SJSA1 (cell line): ENCODE results near the gene COL12A1. TPM values are rescaled to one million over a fixed set of nuclear protein-coding genes. Genes with fewer than 3 reads are reported as not detected.

Experiments
- DNase-seq, 2 experiments: peaks; one replicate each; pipeline ENCODE4 v3.0.0-alpha.2; 2015 to 2020; ENCODE audit warnings: low spot score in 2 of 2, low read depth in 1 of 2
- H3K27ac ChIP-seq: fragments of 250-450 bp; sonication (Bioruptor Pico); 2 replicates; pipeline ENCODE4 v1.5.1; 2020; ENCODE audit warnings: mild to moderate bottlenecking, moderate library complexity
- H3K27me3 ChIP-seq: fragments of 250-450 bp; sonication (Bioruptor Pico); replicated peaks from 2 replicates; pipeline ENCODE4 v1.5.1; 2020; ENCODE audit warnings: mild to moderate bottlenecking, moderate library complexity
- H3K36me3 ChIP-seq: fragments of 250-450 bp; sonication (Bioruptor Pico); 2 replicates; pipeline ENCODE4 v1.5.1; 2020; ENCODE audit warnings: mild to moderate bottlenecking
- H3K4me1 ChIP-seq: fragments of 250-450 bp; sonication (Bioruptor Pico); replicated peaks from 2 replicates; pipeline ENCODE4 v1.6.1; 2021; ENCODE audit warnings: mild to moderate bottlenecking
- H3K4me3 ChIP-seq: fragments of 250-450 bp; sonication (Bioruptor Pico); 2 replicates; pipeline ENCODE4 v1.5.1; 2020; ENCODE audit warnings: mild to moderate bottlenecking
- H3K9me3 ChIP-seq: fragments of 250-450 bp; sonication (Bioruptor Pico); replicated peaks from 2 replicates; pipeline ENCODE4 v1.5.1; 2020; ENCODE audit warnings: mild to moderate bottlenecking
- total RNA-seq: library from RNA; depleted of rRNA; stranded (reverse); fragments of >200 nt; shearing (Covaris generic); gene quantifications from 2 replicates; pipeline ENCODE4 v1.2.3, GENCODE V29; 2014

COL12A1 gene
- total RNA-seq, 1 experiment from 2014 or later, result 233 TPM

- H3K4me1 ChIP-seq, result no peaks in the 10 kb centered on the region
- H3K9me3 ChIP-seq, result no peaks in the 10 kb centered on the region
- no peak overlapping the region for H3K27ac ChIP-seq
- H3K36me3 ChIP-seq, result peaks cover 76% of the 10 kb centered on the region
- DNase-seq, result no peak
- H3K4me3 ChIP-seq, result no peak overlapping the region
- no peaks in the 10 kb centered on the region for H3K27me3 ChIP-seq
Measured at GRCh38 chr6:75085931-75086635, 119.8 kb downstream of the COL12A1 start.

- Histone ChIP-seq H3K36me3 (peaks cover 66% of the 10 kb centered on the region), H3K4me1 (no peaks in the 10 kb centered on the region)
- no peak for DNase-seq
Measured at GRCh38 chr6:75084872-75085381, 120.9 kb downstream of the COL12A1 start.

GRCh38 chr6:75084018-75084417 is 121.8 kb downstream of the COL12A1 start:
- Histone ChIP-seq H3K27me3 (no peaks in the 10 kb centered on the region), H3K4me3 (no peak overlapping the region), H3K36me3 (peaks cover 57% of the 10 kb centered on the region), H3K27ac (no peak overlapping the region), H3K9me3 (no peaks in the 10 kb centered on the region), H3K4me1 (no peaks in the 10 kb centered on the region)
- DNase-seq, result no peak

More at GRCh38 chr6:75084872-75085381, 120.9 kb downstream of the COL12A1 start:
- Histone ChIP-seq H3K9me3 (no peaks in the 10 kb centered on the region), H3K27me3 (no peaks in the 10 kb centered on the region), H3K4me3 (no peak overlapping the region), H3K27ac (no peak overlapping the region)

- Histone ChIP-seq H3K36me3 (peaks cover 36% of the 10 kb centered on the region), H3K9me3 (no peaks in the 10 kb centered on the region), H3K4me1 (no peaks in the 10 kb centered on the region), H3K4me3 (no peak overlapping the region), H3K27ac (no peak overlapping the region), H3K27me3 (no peaks in the 10 kb centered on the region)
- DNase-seq, result no peak
Measured at GRCh38 chr6:75081921-75082320, 123.9 kb downstream of the COL12A1 start.

DNA sequence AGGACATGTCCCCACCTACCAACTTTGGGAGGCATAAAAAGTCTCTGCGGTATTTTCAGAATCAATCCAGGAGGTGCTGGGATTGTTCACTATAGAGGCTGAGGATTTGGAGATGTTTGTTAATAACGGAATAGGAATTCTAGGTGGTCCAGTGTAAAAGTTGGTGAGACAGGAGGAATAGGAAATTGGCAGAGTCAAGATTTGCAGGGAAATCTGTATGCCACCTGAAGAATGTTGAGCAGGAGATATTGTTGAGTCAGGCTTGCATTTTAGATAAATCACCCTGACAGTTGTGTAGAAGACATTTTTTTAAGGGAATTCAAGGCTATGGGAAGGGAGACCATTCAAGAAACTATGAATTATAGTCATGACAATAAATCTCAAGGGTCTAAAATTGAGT is 124.8 kb downstream of the COL12A1 start:
- no peak overlapping the region for H3K27ac ChIP-seq
- DNase-seq, result no peak
- H3K4me1 ChIP-seq, result no peaks in the 10 kb centered on the region
- peaks cover 30% of the 10 kb centered on the region for H3K36me3 ChIP-seq
- no peak overlapping the region for H3K4me3 ChIP-seq
- H3K27me3 ChIP-seq, result no peaks in the 10 kb centered on the region
- no peaks in the 10 kb centered on the region for H3K9me3 ChIP-seq

DNA sequence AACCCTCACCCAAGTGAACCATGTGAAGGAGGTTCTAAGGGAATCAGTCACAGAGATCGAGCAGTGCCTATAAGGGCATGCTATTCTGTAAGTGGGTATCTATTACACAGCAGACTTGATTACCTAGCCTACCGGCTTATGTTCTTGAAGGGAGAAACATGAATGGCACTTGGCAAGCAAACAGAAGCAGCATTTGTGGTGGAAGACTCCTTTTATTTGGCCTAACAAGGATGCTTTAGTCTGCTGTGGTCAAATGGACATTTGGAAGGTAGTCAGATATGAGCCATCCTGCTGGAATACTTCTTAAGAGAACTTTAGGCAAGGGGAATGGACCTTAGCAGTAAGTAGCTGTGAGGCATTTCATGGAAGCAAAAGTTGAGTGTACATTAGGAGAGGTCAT is 126.3 kb downstream of the COL12A1 start:
- no peak for DNase-seq
- H3K9me3 ChIP-seq, result no peaks in the 10 kb centered on the region

DNA sequence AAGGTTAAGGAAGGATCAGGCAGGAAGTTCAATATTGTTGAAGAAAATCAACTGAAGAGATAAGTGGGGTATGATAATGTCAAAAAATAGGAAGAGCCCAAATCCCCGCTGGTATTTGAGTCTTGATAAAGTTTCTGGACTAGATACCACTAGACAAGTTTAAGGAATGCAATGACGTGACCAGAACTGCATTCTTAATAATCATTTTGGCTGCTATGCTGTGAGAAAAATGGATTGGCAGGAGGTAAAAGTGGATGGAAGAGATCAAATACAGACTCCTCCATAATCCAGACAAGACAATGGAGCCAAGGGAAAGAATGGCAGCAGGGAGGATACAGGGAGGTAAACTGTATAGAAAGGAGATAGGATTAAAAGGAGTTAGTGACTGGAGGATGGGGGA is 128.2 kb downstream of the COL12A1 start:
- no peaks in the 10 kb centered on the region for H3K9me3 ChIP-seq
- no peaks in the 10 kb centered on the region for H3K4me1 ChIP-seq
- no peaks in the 10 kb centered on the region for H3K27me3 ChIP-seq
- DNase-seq, result no peak
- H3K4me3 ChIP-seq, result no peak overlapping the region
- no peaks in the 10 kb centered on the region; the same call in none of the 2 replicates for H3K36me3 ChIP-seq
- H3K27ac ChIP-seq, result no peak overlapping the region

More for the DNA sequence above, 126.3 kb downstream of the COL12A1 start:
- Histone ChIP-seq H3K27me3 (no peaks in the 10 kb centered on the region), H3K4me1 (no peaks in the 10 kb centered on the region), H3K4me3 (no peak overlapping the region), H3K27ac (no peak overlapping the region), H3K36me3 (peaks cover 17% of the 10 kb centered on the region)

- H3K27me3 ChIP-seq, result no peaks in the 10 kb centered on the region
- no peaks in the 10 kb centered on the region for H3K4me1 ChIP-seq
- H3K4me3 ChIP-seq, result no peak overlapping the region
- H3K27ac ChIP-seq, result no peak overlapping the region
- no peak for DNase-seq
- H3K9me3 ChIP-seq, result no peaks in the 10 kb centered on the region
- no peaks in the 10 kb centered on the region for H3K36me3 ChIP-seq
Measured at GRCh38 chr6:75076009-75076408, 129.8 kb downstream of the COL12A1 start.

DNA sequence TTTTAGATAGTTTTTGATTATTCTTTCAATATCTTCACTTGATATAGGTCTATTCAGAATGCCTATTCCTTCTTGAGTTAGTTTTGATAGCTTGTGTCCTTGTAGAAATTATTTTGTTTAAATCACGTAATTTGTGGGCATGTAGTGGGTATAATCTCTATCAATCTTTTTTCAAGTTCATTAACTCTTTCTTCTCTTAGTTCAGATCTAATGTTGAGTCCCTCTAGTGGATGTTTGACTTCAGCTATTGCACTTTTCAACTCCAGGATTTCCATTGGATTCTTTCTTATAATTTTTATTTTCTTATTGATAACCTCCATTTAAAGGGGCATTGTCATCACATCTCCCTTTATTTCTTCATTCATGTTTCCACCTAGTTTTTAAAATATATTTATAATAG is 135.6 kb downstream of the COL12A1 start:
- no peaks in the 10 kb centered on the region for H3K36me3 ChIP-seq
- H3K4me1 ChIP-seq, result no peaks in the 10 kb centered on the region
- no peaks in the 10 kb centered on the region for H3K9me3 ChIP-seq
- DNase-seq, result no peak
- no peak overlapping the region for H3K27ac ChIP-seq
- no peak overlapping the region for H3K4me3 ChIP-seq
- no peaks in the 10 kb centered on the region for H3K27me3 ChIP-seq

GRCh38 chr6:75065523-75065922 is 140.3 kb downstream of the COL12A1 start:
- no peak for DNase-seq

DNA sequence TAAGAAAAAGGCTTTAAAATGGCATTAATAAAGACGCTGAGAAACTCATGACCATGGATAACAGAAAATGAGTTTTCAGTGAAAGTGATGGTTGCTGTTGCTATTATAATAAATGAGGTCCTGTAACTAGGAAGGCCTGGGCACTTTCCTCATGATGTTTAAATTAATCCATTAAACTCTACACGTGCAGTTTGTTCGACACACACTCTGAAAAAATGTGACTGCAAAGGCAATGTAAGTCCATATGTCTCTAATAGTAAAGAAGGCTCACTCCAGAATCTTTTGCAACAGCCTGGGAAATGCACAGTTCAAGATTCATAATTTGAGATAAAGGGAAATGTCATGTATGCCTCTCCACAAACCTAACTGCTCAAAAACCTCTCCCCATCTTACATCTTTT is 153.4 kb downstream of the COL12A1 start:
- no peaks in the 10 kb centered on the region for H3K36me3 ChIP-seq
- H3K9me3 ChIP-seq, result no peaks in the 10 kb centered on the region

More at GRCh38 chr6:75065523-75065922, 140.3 kb downstream of the COL12A1 start:
- no peaks in the 10 kb centered on the region for H3K9me3 ChIP-seq
- H3K27me3 ChIP-seq, result no peaks in the 10 kb centered on the region
- no peaks in the 10 kb centered on the region for H3K4me1 ChIP-seq
- H3K4me3 ChIP-seq, result no peak overlapping the region
- H3K36me3 ChIP-seq, result no peaks in the 10 kb centered on the region
- no peak overlapping the region for H3K27ac ChIP-seq

GRCh38 chr6:75049308-75049707 is 156.5 kb downstream of the COL12A1 start:
- H3K36me3 ChIP-seq, result no peaks in the 10 kb centered on the region
- DNase-seq, result no peak
- no peaks in the 10 kb centered on the region for H3K4me1 ChIP-seq
- no peak overlapping the region for H3K4me3 ChIP-seq
- no peaks in the 10 kb centered on the region for H3K9me3 ChIP-seq
- no peak overlapping the region for H3K27ac ChIP-seq
- no peaks in the 10 kb centered on the region for H3K27me3 ChIP-seq

More for the DNA sequence above, 153.4 kb downstream of the COL12A1 start:
- H3K4me1 ChIP-seq, result no peaks in the 10 kb centered on the region
- no peak for DNase-seq
- no peak overlapping the region for H3K4me3 ChIP-seq
- no peaks in the 10 kb centered on the region for H3K27me3 ChIP-seq
- no peak overlapping the region for H3K27ac ChIP-seq

- Histone ChIP-seq H3K27ac (no peak overlapping the region), H3K4me3 (no peak overlapping the region), H3K36me3 (no peaks in the 10 kb centered on the region), H3K4me1 (no peaks in the 10 kb centered on the region), H3K9me3 (0 out of 2 replicates have a peak, but pooled peaks cover 2% of the 10 kb centered on the region), H3K27me3 (no peaks in the 10 kb centered on the region)
- DNase-seq, result no peak
Measured at GRCh38 chr6:75044846-75045245, 161.0 kb downstream of the COL12A1 start.

DNA sequence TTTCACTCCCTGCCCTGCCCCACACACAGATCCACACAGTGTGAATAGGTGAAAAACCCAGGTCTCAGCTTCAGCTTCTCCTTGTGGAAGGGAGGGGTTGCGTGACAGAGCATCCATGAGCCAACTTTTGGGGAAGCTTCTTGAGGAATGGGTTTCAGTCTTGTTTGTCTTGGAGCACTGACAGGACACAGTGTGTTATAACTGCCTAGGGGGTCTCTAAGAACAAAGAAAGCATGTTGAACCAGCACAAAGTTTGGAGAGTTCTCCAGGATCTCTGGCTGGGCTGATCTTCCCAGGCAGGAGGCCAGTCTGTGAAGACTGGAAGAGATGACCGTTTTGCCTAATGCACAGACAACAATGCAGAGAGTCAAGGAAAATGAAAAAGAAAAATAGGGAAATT is 164.5 kb downstream of the COL12A1 start:
- Histone ChIP-seq H3K27ac (no peak overlapping the region), H3K4me3 (no peak overlapping the region), H3K36me3 (no peaks in the 10 kb centered on the region), H3K9me3 (0 out of 2 replicates have a peak, but pooled peaks cover 2% of the 10 kb centered on the region), H3K4me1 (no peaks in the 10 kb centered on the region), H3K27me3 (no peaks in the 10 kb centered on the region)
- DNase-seq, result no peak
